GM18873 (cell line): ENCODE measurements around the gene HEPH.
"Not testable (repeated sequence)": the region's sequence is repeated elsewhere in the genome, so short reads cannot be mapped to it uniquely, and the experiment has no call there.

Experiments used
- ATAC-seq: cut with Tn5 transposase; IDR thresholded peaks from one replicate; pipeline ENCODE4 v1.9.1; 2021; ENCODE audit warnings: mild to moderate bottlenecking, moderate library complexity, moderate number of reproducible peaks; ENCODE audit not compliant: unreplicated experiment, low FRiP score

Gene HEPH

DNA sequence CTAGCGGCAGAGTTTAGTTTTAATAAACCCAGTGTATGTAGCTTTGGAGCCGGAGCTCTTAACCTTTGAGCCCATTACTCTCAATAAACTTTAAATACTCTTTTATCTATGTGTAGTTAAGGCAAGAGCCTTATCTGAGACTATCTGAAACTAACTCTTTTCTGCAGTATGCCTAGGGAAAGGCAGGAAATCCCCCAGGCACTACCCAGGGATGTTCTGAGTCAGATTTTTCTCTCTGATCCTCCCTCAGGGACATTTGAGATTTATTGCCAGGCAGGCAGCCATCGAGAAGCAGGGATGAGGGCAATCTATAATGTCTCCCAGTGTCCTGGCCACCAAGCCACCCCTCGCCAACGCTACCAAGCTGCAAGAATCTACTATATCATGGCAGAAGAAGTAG, 39.1 kb downstream of the HEPH start:
- no peak for ATAC-seq

DNA sequence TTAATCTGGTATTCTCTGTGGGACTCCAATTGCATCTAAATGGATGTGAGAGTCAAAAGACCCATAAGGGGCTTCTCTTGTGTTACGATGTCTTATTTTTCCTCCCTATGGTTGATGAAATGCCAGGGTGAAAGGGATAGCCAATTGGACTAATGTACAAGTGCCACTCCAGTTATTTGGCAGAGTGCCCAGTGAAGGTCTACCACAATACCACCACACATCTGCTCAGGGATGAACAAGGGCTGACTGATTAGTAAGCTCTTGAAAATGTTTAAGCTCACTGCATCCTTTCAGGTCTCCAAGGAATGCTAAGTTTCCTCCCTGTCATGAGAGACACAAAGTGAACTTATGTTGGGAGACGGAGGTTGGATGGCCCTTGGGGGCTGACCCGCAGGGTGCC, 57.8 kb downstream of the HEPH start:
- no peak for ATAC-seq

DNA sequence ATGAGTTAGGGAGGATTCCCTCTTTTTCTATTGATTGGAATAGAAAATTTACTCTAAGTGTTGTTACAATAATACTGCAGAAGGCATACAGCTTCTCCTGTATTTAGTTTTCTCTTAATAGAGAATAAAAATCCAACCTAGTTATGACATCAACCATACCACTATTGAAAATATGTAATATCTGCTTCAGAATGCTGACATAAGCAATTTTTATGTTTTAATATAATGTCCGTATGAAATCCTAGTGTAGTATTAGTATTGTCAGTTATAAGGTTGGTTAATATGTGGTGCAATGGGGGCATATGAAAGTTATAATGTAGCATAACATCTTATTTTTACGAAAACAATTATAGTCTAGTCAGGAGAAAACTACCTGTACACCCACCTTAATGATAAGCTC, 68.2 kb downstream of the HEPH start:
- ATAC-seq, result no peak

DNA sequence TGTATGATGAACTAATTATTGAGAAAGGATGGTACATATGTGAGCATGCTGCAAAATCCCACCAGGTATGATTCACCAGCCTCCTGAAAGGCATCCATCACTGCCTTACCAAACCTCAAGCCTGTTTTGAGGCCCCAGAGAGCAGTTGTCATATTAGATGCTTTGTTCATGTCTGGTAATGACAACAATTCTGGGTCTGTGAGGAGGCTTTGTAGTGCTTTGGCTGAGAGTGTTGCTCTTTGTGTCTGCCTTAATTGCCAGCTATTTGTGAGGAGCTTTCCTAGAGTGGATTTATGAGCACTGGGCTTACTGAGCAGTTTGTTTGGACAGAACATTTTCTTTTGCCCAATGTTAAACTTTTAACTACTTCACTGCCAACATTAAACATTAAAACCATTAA, 69.2 kb downstream of the HEPH start:
- ATAC-seq, result no peak

DNA sequence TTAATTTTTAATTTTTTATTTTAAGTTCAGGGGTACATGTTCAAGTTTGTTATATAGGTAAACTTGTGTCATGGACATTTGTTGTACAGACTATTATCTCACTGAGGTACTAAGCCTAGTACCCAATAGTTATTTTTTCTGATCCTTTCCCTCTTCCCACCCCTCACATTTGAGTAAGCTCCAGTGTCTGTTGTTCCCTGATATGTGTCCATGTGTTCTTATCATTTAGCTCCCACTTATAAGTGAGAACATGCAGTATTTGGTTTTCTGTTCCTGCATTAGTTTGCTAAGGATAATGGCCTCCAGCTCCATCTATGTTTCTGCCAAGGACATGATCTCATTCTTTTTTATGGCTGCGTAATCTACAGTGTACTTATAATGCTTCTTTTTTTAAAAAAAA, 69.9 kb downstream of the HEPH start:
- ATAC-seq, result not testable (repeated sequence)

DNA sequence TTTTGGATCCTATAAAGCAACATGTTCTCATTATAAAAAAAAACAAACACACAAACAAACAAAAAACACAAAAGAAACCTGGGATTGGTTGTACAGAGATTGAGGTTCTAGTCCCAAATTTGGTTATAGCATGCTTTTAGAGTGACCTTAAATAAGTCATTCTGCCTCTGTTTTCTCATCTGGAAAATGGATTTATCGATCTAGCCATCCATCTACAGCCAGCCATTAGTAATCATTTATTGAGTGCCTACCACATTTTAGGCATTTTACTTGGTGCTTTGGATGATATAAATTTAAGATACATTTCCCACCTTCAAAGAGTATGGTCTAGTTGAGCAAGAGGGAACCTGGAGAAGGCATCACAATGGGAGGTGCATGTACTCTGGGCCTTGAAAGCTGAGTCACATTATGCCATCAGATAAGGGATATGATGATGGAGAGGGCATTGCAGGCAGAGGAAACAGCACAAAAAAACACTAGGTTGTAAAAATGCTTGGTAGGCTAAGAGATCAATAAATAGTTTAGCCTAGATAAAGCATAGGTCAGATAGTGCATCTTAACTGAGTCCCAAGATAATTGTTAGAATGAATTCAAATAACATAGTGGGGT, 91.4 kb downstream of the HEPH start:
- ATAC-seq, result no peak

DNA sequence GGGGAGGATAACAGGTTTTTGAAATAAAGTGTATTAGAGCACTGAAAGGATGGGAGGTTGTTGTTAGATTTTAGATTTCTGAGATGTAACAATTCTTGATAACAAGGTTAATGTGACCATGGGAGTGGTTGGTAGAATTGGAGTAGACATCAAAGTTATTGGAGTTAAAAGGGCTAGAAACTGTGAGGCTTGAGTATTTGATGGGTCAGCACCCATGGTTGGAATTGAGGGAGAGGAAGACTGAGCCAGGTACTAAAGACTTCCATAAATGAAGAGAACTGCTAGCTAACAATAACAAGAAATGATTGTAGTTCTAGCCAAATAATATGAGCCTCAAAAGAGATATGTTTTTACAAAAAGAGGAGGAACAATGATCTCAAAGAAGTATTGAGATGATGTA, 98.8 kb downstream of the HEPH start:
- ATAC-seq, result no peak
